GM19238 (cell line): Measurements from ENCODE around the gene ECHDC1.
"Not testable (repeated sequence)": the region's sequence is repeated elsewhere in the genome, so short reads cannot be mapped to it uniquely, and the experiment has no call there.

Experiments used
- DNase-seq: peaks from one replicate; pipeline ENCODE4 v3.0.0; 2011; ENCODE audit warnings: low spot score; ENCODE audit not compliant: insufficient read length

The ECHDC1 gene

DNA sequence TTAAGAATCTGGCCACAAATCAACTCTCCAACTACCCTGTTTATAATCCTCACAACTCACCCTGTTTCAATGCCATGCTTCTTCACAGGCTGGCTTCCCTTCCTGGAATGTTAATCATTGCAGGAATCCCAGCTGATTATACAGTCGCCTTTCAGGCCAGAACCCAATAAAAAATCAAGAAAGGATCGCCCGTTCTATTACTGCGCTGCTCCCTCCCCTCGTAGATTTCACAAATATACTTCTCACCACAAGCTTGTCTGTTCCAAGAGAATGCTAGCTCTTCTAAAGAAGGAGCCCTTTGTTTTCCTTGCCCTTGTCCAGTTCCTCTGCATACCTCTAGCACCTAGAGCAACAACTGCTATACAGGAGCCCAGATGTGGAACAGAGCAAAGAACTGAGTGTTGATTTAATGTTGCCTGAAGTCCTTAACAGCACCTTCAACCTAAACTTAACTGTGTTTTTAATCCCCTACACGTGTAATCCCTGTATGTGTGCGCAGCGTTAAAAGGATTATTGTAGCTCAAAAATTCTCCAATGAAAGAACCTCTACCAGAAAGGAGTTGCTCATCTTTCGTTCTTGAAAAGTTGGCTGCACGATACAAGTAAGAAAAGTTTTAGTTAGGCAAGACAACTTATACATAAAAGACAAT, 988 bp downstream of the ECHDC1 start:
- no peak for DNase-seq

DNA sequence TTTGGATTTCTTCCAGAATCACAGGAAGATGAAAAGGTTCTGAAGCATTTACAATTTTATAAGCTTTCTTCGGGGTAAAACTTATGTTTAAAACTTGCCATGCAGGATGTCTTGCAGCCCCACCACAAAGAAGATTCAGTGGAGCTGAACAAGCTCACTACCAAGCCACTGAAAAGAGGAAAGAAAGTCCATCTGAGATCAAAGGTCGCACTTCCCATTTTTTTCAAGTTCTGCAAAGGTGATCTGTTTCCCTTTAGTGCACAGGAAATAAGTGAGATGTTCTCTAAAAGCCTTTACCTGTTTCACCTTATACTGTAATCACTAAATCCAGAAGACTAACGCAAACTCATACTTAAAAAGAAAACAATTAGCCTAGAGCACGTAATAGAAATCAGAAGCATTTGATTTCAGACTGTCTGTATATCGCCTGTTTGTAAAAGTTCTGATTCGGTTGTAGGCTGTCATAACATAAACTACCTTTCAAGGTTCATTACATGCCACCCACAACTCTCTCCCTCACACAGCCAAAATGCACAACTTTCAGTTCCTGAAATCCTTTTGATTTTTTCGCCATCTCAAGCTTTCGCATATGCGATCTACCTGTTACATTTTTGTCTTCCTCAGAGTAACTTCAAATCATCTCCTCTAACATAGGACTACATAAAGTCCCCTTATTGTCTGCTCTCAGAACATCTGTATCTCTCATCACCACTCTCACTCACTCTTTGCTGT, 1.8 kb downstream of the ECHDC1 start:
- DNase-seq, result no peak

DNA sequence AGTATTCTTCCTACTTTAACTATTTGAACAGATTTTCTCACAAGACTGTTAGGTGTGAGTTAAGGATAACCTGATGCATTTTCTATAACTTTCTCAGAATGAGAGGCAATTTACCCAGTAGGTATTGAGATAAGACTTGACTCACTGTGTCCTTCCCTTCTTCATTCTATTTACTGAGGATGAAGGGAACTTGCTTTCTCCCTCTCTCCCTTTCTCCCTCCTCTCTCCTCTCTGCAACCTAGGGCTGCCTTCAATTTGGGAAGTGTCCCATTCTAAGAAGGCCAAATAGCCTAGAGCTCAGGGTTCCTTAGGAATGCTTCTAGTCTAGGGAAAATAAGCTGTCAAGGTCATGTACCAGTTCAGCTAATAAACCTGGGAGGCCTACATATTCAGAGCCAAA, 3.2 kb downstream of the ECHDC1 start:
- no peak for DNase-seq

- no peak for DNase-seq
Observed at GRCh38 chr6:127338936-127339335, 4.5 kb downstream of the ECHDC1 start.

- no peak for DNase-seq
Observed at GRCh38 chr6:127332383-127332961, 10.9 kb downstream of the ECHDC1 start.

GRCh38 chr6:127331256-127331655, 12.2 kb downstream of the ECHDC1 start:
- not testable (repeated sequence) for DNase-seq

DNA sequence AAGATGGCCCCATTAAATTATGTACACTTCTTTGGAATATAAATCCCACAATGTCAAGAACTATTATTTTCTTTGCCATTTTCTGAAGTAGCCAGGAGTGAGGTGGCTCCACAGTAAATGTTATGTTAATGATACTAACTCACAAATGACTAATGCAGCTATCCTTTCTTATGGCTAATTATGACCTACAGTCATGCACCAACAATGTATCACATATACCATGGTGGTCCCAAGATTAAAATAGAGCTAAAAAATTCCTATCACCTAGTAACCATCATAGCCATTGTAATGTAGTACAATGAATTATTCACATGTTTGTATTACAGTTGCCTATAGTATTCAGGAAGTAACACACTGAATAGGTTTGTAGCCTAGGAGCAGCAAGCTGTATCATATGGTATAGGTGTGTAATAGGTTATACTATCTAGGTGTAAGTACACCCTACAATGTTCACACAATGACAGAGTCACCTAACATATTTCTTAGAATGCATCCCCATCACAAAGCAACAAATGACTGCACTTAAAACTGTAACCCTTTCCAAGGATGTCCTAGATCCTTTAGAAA, 15.3 kb downstream of the ECHDC1 start:
- no peak for DNase-seq

DNA sequence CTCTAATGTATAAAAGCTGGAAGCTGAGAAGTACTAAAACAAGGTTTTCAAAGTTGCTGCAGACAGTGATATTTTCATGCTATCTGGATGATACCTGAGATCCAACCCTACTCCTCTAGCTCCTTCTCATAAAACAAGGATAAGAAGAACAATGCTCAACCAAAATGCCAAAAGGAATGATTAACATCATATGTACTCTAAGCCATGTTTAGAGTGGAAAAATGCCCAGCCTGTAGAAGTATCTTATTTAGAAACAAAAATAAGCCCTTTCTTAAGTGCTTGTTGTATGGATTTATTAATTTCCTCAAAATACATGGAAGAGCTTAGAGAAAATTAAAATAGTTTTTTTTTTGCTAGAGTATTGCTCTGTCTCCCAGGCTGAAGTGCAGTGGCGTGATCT, 23.7 kb downstream of the ECHDC1 start:
- no peak for DNase-seq

DNA sequence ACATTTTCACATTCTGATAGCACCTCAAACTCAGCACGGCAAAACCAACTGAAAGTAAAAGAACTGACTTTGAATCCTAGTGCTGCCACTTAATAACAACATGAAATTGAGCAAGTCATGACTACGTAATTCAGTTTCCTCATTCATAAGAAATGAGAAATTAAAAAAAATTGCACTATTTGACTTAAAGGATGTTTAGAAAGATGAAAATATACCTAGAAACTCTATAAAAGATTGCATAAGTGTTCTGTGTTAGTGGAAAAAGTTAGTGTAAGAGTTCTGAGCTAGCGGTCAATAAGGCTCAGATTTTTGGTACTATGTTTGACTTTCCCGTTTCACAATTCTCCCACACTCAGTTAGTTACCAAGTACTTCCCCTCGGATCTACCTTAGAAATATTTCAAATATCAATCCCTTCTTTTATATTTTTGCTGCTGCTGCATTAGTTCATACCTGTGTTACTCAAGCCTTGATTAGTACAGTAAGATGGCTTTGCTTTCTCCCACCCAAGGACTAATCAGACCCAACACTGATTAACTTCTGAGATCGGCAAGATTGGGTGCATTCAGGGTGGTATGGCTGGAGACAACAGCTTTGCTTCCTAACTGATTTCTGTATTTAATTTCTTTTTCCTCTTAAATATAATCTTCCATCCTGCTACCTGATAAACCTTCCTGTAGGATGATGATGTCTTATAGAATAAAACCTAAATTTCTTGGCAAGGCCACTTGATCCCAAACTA, 25.9 kb downstream of the ECHDC1 start:
- no peak for DNase-seq

DNA sequence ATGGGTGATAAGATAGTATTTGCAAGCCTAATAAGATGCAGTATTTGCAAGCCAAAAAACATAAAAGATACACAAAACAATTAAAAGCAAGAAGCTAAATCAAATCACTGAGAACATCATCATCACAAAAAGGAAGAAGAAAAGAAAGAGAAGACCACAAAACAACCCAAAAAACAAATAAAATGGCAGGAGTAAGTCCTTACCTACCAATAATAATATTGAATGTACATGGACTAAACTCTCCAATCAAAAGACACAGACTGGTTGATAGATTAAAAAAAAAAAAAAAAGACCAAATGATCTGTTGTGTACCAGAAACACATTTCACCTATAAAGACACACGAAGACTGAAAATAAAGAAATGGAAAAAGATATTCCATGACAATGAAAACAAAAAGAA, 37.7 kb downstream of the ECHDC1 start:
- DNase-seq, result no peak

DNA sequence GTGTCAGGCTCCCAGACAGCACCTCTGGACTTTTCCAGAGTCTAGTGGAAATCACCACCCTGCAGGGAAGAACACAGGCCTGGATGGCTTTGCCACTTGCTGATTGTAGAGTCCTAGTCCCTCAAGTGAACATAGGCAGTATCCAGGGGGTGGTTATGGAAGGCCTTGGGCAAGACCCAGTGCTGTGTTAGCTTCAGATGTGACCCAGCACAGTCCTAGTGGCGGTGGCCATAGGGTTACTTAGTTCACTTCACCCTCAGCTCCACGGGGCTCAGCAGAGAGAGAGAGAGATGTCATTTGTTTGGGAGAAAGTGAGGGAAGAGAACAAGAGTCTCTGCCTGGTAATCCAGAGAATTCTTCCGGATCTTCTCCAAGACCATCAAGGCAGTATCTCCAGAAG, 39.5 kb downstream of the ECHDC1 start:
- no peak for DNase-seq

DNA sequence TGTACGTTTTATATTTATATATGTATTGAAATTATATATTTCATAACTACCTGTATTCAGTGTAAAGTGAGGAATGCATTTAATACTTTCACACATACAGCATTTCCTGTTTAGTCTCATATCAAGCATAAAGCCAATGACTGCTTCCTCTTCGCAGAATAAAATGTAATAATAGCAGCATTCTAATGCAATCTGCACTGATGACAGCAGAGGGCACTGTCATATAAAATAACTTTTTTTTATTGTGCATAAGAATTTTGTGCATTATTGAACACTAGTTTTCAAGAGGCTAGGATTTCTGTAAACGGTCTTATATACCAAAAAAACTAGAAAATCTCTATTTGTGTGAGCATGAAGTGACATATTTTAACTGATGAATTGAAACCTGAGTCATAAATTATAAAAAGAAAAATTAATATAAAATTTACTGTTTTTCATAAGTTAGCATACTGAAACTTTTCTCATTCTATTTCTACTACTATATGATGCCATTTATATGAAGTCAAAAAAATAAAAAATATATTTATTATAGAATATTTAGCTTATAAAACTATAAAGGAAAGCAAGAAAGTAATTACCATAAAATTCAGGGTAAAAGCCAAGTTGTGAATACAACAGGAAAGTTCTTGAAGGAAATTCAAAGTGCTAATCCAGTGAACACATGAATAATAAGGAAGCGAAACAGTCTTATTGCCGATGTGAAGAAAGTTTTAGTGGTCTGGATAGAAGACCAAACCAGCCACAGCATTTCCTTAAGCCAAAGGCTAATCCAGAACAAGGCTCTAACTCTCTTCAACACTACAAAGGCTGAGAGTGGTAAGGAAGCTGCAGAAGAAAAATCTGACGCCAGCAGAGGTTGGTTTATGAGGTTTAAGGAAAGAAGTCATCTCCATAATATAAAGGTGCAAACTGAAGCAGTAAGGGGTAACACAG, 40.4 kb downstream of the ECHDC1 start:
- no peak for DNase-seq

DNA sequence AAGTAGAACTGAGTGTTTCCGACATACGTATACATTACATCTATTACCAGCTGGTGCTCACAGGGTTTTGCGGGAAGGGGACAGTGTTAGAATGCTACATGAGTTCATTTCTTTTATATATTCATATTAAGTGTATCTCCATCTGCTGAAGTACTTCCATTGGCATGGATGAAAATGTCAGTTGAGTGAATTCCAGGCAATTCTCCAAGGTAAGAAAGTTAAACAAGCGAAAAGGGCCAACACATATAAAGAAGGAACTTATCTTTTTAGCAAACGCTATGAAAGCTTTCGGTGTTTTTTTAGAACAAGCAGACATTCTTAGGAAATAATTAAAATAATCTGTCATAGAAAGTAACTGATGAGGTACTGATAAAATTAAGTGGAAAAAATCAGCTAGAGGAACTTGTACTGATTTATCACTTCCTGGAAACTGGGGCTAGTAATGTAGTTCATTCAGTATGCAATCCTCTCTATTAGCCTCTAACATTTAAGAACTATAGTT, 42.2 kb downstream of the ECHDC1 start:
- no peak for DNase-seq

- DNase-seq, result no peak
Observed at GRCh38 chr6:127300411-127300810, 43.0 kb downstream of the ECHDC1 start.

- DNase-seq, result no peak
Observed at GRCh38 chr6:127299522-127300240, 43.7 kb downstream of the ECHDC1 start.

DNA sequence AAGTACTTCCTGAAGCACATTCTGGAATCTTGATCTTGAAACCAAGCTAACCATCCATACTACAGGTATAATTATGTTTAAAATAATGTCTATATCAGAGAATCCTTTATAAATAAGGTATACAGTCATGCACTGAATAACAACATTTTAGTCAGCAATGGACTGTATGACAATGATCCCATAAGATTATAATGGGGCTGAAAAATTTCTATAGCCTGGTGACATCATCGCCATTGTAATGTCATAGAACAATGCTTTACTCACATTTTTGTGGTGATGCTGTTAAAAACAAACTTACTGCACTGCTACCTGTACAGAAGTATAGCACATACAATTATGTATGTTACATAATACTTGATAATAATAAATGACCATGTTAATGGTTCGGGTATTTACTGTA, 44.9 kb downstream of the ECHDC1 start:
- DNase-seq, result no peak

- DNase-seq, result no peak
Observed at GRCh38 chr6:127297502-127298070, 45.8 kb downstream of the ECHDC1 start.

- no peak for DNase-seq
Observed at GRCh38 chr6:127291495-127291894, 51.9 kb downstream of the ECHDC1 start.
